Measurements from ENCODE around the gene PPM1H. TPM values are rescaled to one million over a fixed set of nuclear protein-coding genes. Genes with fewer than 3 reads are reported as not detected.

PPM1H gene
- polyA plus RNA-seq, 1 of the 3 experiments (the other 2 are of a cell fraction), result 0.13 TPM

GRCh38 chr12:62948123-62948522 is 13.2 kb upstream of the PPM1H start:
- Histone ChIP-seq H3K27me3 (ENCODE audit: insufficient read depth) (peaks cover 11% of the 10 kb centered on the region; the same call in 1 of the 2 replicates), H3K4me3 (ENCODE audit: low read depth in 2 of 2, low read length in 1 of 2) (no peak overlapping the region), H3K9ac (no peak overlapping the region), H3K27ac (ENCODE audit: low read depth in 2 of 2, low read length in 1 of 2) (no peak overlapping the region), H3K9me3 (no peaks in the 10 kb centered on the region), H3K9me2 (no peaks in the 10 kb centered on the region), H3K79me2 (ENCODE audit: insufficient read depth) (no peaks in the 10 kb centered on the region), H2AFZ (ENCODE audit: low read depth) (no peak overlapping the region), H3K4me2 (no peak overlapping the region), H4K20me1 (ENCODE audit: insufficient read depth) (no peaks in the 10 kb centered on the region), H3K4me1 (ENCODE audit: control insufficient read depth in 1 of 2, insufficient read depth in 2 of 2, low read depth in 1 of 2, low read length in 1 of 2) (no peaks in the 10 kb centered on the region), H3F3A (replicated peaks; ENCODE audit: insufficient read depth) (no peaks in the 10 kb centered on the region), H3K36me3 (replicated peaks in 1 of 2; ENCODE audit: control insufficient read depth in 1 of 2, insufficient read depth in 2 of 2, low read length in 1 of 2) (no peaks in the 10 kb centered on the region)
- ChIA-PET POLR2A (no interaction called here), CTCF (no interaction called here)
- TF ChIP-seq RFX5 (IDR thresholded peaks at IDR 0.05; ENCODE audit: low read length) (no peak), PBX3 (IDR thresholded peaks at IDR 0.05) (no peak), GABPA (IDR thresholded peaks at IDR 0.05; ENCODE audit: low read depth) (no peak), TEAD4 (IDR thresholded peaks at IDR 0.05; ENCODE audit: borderline replicate concordance, insufficient read depth) (no peak), TAF1 (IDR thresholded peaks at IDR 0.05; ENCODE audit: borderline replicate concordance, low read depth, low read length) (no peak), RXRA (IDR thresholded peaks at IDR 0.05; ENCODE audit: borderline replicate concordance, low read depth) (no peak)
- TF ChIP-seq, protein P1, sequence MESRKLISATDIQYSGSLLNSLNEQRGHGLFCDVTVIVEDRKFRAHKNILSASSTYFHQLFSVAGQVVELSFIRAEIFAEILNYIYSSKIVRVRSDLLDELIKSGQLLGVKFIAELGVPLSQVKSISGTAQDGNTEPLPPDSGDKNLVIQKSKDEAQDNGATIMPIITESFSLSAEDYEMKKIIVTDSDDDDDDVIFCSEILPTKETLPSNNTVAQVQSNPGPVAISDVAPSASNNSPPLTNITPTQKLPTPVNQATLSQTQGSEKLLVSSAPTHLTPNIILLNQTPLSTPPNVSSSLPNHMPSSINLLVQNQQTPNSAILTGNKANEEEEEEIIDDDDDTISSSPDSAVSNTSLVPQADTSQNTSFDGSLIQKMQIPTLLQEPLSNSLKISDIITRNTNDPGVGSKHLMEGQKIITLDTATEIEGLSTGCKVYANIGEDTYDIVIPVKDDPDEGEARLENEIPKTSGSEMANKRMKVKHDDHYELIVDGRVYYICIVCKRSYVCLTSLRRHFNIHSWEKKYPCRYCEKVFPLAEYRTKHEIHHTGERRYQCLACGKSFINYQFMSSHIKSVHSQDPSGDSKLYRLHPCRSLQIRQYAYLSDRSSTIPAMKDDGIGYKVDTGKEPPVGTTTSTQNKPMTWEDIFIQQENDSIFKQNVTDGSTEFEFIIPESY (IDR thresholded peaks at IDR 0.05; ENCODE audit: borderline replicate concordance, low read depth), result no peak
- WGBS (ENCODE audit: low lambda C conversion rate), result 9% methylated on average over 1 of the region's 1 CpG
- no peak for DNase-seq

- ChIA-PET POLR2A (no interaction called here), CTCF (no interaction called here)
- Histone ChIP-seq H3K4me2 (no peak overlapping the region), H3K9me2 (no peaks in the 10 kb centered on the region), H3K9me3 (no peaks in the 10 kb centered on the region), H3K4me1 (ENCODE audit: control insufficient read depth in 1 of 2, insufficient read depth in 2 of 2, low read depth in 1 of 2, low read length in 1 of 2) (no peaks in the 10 kb centered on the region), H2AFZ (ENCODE audit: low read depth) (no peak overlapping the region), H3K4me3 (ENCODE audit: low read depth in 2 of 2, low read length in 1 of 2) (no peak overlapping the region), H4K20me1 (ENCODE audit: insufficient read depth) (no peaks in the 10 kb centered on the region), H3K9ac (no peak overlapping the region), H3K36me3 (replicated peaks in 1 of 2; ENCODE audit: control insufficient read depth in 1 of 2, insufficient read depth in 2 of 2, low read length in 1 of 2) (no peaks in the 10 kb centered on the region), H3K79me2 (ENCODE audit: insufficient read depth) (no peaks in the 10 kb centered on the region), H3F3A (replicated peaks; ENCODE audit: insufficient read depth) (no peaks in the 10 kb centered on the region), H3K27me3 (ENCODE audit: insufficient read depth) (peaks cover 11% of the 10 kb centered on the region; the same call in 1 of the 2 replicates), H3K27ac (ENCODE audit: low read depth in 2 of 2, low read length in 1 of 2) (no peak overlapping the region)
- TF ChIP-seq TCF12 (IDR thresholded peaks at IDR 0.05) (no peak), MEF2A (IDR thresholded peaks at IDR 0.05; ENCODE audit: borderline replicate concordance, low read depth) (no peak), PBX3 (IDR thresholded peaks at IDR 0.05) (no peak), CHD2 (IDR thresholded peaks at IDR 0.05; ENCODE audit: low read length, partially characterized antibody) (no peak), RXRA (IDR thresholded peaks at IDR 0.05; ENCODE audit: borderline replicate concordance, low read depth) (no peak), FOXM1 (IDR thresholded peaks at IDR 0.05; ENCODE audit: low read depth) (no peak), MAX (IDR thresholded peaks at IDR 0.05; ENCODE audit: low read depth) (no peak), RFX5 (IDR thresholded peaks at IDR 0.05; ENCODE audit: low read length) (no peak), YY1 (IDR thresholded peaks at IDR 0.05; ENCODE audit: low read depth) (no peak)
- TF ChIP-seq, protein P2, sequence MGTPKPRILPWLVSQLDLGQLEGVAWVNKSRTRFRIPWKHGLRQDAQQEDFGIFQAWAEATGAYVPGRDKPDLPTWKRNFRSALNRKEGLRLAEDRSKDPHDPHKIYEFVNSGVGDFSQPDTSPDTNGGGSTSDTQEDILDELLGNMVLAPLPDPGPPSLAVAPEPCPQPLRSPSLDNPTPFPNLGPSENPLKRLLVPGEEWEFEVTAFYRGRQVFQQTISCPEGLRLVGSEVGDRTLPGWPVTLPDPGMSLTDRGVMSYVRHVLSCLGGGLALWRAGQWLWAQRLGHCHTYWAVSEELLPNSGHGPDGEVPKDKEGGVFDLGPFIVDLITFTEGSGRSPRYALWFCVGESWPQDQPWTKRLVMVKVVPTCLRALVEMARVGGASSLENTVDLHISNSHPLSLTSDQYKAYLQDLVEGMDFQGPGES (IDR thresholded peaks at IDR 0.05; ENCODE audit: low read depth, low read length), result no peak
- TF ChIP-seq, protein P1 (IDR thresholded peaks at IDR 0.05; ENCODE audit: borderline replicate concordance, low read depth), result no peak
- DNase-seq, result no peak
- WGBS (ENCODE audit: low lambda C conversion rate), result 20% methylated on average over 5 of the region's 5 CpGs
Observed at GRCh38 chr12:62947364-62947763, 12.4 kb upstream of the PPM1H start.
